IMR-90 (cell line): ENCODE measurements around the gene BTBD2. TPM values are rescaled to one million over a fixed set of nuclear protein-coding genes. Genes with fewer than 3 reads are reported as not detected.

Experiments
- ATAC-seq: fragments of 200-7000 bp; cut with Tn5 transposase; 2 replicates; pipeline ENCODE4 v1.9.1; 2020; ENCODE audit warnings: low read depth, mild to moderate bottlenecking, moderate library complexity
- BruUV-seq: library from RNA; stranded (reverse); fragments of 400-500 nt; replicated peaks from 2 replicates; lab custom pipeline; 2021; lab: Mats Ljungman, UMichigan
- CTCF ChIA-PET: fragments of 300-600 bp; formaldehyde crosslinking; extraction: SDS; loops from one replicate; lab custom pipeline; 2021; ENCODE audit warnings: antibody characterized with exemption; lab: Yijun Ruan, JAX
- POLR2A ChIA-PET: fragments of 300-600 bp; sonication (Branson Sonifier 250); formaldehyde crosslinking; loops from one replicate; lab custom pipeline; 2022; ENCODE audit warnings: antibody characterized with exemption; ENCODE audit not compliant: unreplicated experiment; lab: Charles Lee
- DNase-seq: peaks from one replicate; pipeline ENCODE4 v3.0.0; 2013
- H2AFZ ChIP-seq: replicated peaks from 2 replicates; pipeline ENCODE3; 2013; ENCODE audit warnings: low read length, mild to moderate bottlenecking; ENCODE audit not compliant: poor library complexity
- H2AK5ac ChIP-seq: 2 replicates; pipeline ENCODE4 v1.6.1; 2013; ENCODE audit warnings: low read depth, low read length, inconsistent platforms
- H2AK9ac ChIP-seq: replicated peaks from 2 replicates; pipeline ENCODE3; 2013; ENCODE audit warnings: mild to moderate bottlenecking, low read depth, low read length, moderate library complexity; ENCODE audit not compliant: poor library complexity
- H2BK120ac ChIP-seq: 2 replicates; pipeline ENCODE4 v1.6.1; 2013; ENCODE audit warnings: low read depth, low read length, inconsistent platforms
- H2BK15ac ChIP-seq: 3 replicates; pipeline ENCODE4 v1.6.1; 2013; ENCODE audit warnings: low read depth, low read length, inconsistent platforms
- H2BK20ac ChIP-seq: 2 replicates; pipeline ENCODE4 v1.6.1; 2013; ENCODE audit warnings: low read depth, mild to moderate bottlenecking, inconsistent platforms, low read length, moderate library complexity
- H2BK5ac ChIP-seq: 2 replicates; pipeline ENCODE4 v1.6.1; 2013; ENCODE audit warnings: mild to moderate bottlenecking, low read depth, low read length, inconsistent platforms; ENCODE audit not compliant: poor library complexity, severe bottlenecking
- H3K14ac ChIP-seq: replicated peaks from 2 replicates; pipeline ENCODE4 v1.6.1; 2013; ENCODE audit warnings: low read depth, low read length, inconsistent platforms
- H3K18ac ChIP-seq: 2 replicates; pipeline ENCODE4 v1.6.1; 2013; ENCODE audit warnings: low read depth, low read length, control low read depth
- H3K23ac ChIP-seq: 2 replicates; pipeline ENCODE4 v1.6.1; 2013; ENCODE audit warnings: low read depth, low read length, inconsistent platforms
- H3K27ac ChIP-seq: 2 replicates; pipeline ENCODE4 v1.5.1; 2013; ENCODE audit warnings: mild to moderate bottlenecking, control low read depth, low read length; ENCODE audit not compliant: insufficient read depth
- H3K27me3 ChIP-seq: 2 replicates; pipeline ENCODE4 v1.6.1; 2013; ENCODE audit warnings: low read length; ENCODE audit not compliant: control insufficient read depth, insufficient read depth
- H3K36me3 ChIP-seq: 2 replicates; pipeline ENCODE4 v1.6.1; 2013; ENCODE audit warnings: low read length, mixed read lengths; ENCODE audit not compliant: control insufficient read depth, insufficient read depth
- H3K4ac ChIP-seq: 2 replicates; pipeline ENCODE4 v1.6.1; 2013; ENCODE audit warnings: low read depth, low read length, inconsistent platforms
- H3K4me1 ChIP-seq: 2 replicates; pipeline ENCODE4 v1.6.1; 2013; ENCODE audit warnings: low read length, mixed read lengths; ENCODE audit not compliant: control insufficient read depth, insufficient read depth
- H3K4me2 ChIP-seq: 2 replicates; pipeline ENCODE4 v1.6.1; 2013; ENCODE audit warnings: low read depth, mild to moderate bottlenecking, control low read depth, low read length, moderate library complexity
- H3K4me3 ChIP-seq: 2 replicates; pipeline ENCODE4 v1.5.1; 2013; ENCODE audit warnings: low read depth, mild to moderate bottlenecking, control low read depth, low read length, moderate library complexity; ENCODE audit not compliant: insufficient read depth
- H3K56ac ChIP-seq: 2 replicates; pipeline ENCODE4 v1.6.1; 2013; ENCODE audit warnings: low read length, inconsistent platforms; ENCODE audit not compliant: insufficient read depth; ENCODE audit errors: extremely low read depth
- H3K79me1 ChIP-seq, 2 experiments: 2 replicates each; pipeline ENCODE4 v1.6.1; 2013; ENCODE audit warnings: low read length in 2 of 2, inconsistent platforms in 1 of 2, low read depth in 1 of 2
- H3K9ac ChIP-seq: 2 replicates; pipeline ENCODE4 v1.6.1; 2013; ENCODE audit warnings: low read depth, low read length, control low read depth
- H3K9me1 ChIP-seq: 2 replicates; pipeline ENCODE4 v1.6.1; 2013; ENCODE audit warnings: low read length, inconsistent platforms; ENCODE audit not compliant: insufficient read depth
- H3K9me3 ChIP-seq: 2 replicates; pipeline ENCODE4 v1.6.1; 2013; ENCODE audit warnings: low read length; ENCODE audit not compliant: control insufficient read depth, insufficient read depth
- H4K20me1 ChIP-seq: 2 replicates; pipeline ENCODE4 v1.6.1; 2013; ENCODE audit warnings: low read length, inconsistent platforms; ENCODE audit not compliant: insufficient read depth
- H4K5ac ChIP-seq: 2 replicates; pipeline ENCODE4 v1.6.1; 2013; ENCODE audit warnings: mild to moderate bottlenecking, low read depth, low read length, control low read depth
- H4K8ac ChIP-seq, 2 experiments: 2 replicates each; pipeline ENCODE4 v1.6.1; 2013; ENCODE audit warnings: low read depth in 2 of 2, low read length in 2 of 2, control low read depth in 1 of 2, inconsistent platforms in 1 of 2
- H4K91ac ChIP-seq: 2 replicates; pipeline ENCODE4 v1.6.1; 2013; ENCODE audit warnings: low read depth, low read length, inconsistent platforms; ENCODE audit not compliant: insufficient read depth
- BHLHE40 ChIP-seq: fragments of 150-350 bp; IDR thresholded peaks from 2 replicates; pipeline ENCODE4 v1.6.1; 2016; ENCODE audit warnings: mild to moderate bottlenecking, low read depth, low read length
- CEBPB ChIP-seq: IDR thresholded peaks from 2 replicates; pipeline ENCODE4 v1.6.1; 2012; ENCODE audit warnings: low read depth, low read length, improper control_type of control experiment
- CHD1 ChIP-seq: IDR thresholded peaks from 2 replicates; pipeline ENCODE4 v1.6.1; 2012; ENCODE audit warnings: low read depth, low read length, improper control_type of control experiment
- CTCF ChIP-seq: conservative IDR thresholded peaks from 2 replicates; pipeline ENCODE4 v1.5.1; 2012; ENCODE audit warnings: mild to moderate bottlenecking, low read depth, low read length, improper control_type of control experiment
- ELK1 ChIP-seq: fragments of 150-350 bp; IDR thresholded peaks from 2 replicates; pipeline ENCODE4 v1.6.1; 2016; ENCODE audit warnings: low read depth, mild to moderate bottlenecking, low read length, moderate library complexity, borderline replicate concordance
- MAFK ChIP-seq: IDR thresholded peaks from 2 replicates; pipeline ENCODE4 v1.6.1; 2012; ENCODE audit warnings: low read depth, low read length, improper control_type of control experiment
- MAZ ChIP-seq: IDR thresholded peaks from 2 replicates; pipeline ENCODE4 v1.6.1; 2012; ENCODE audit warnings: low read depth, mild to moderate bottlenecking, low read length, improper control_type of control experiment, moderate library complexity, borderline replicate concordance
- MXI1 ChIP-seq: IDR thresholded peaks from 2 replicates; pipeline ENCODE4 v1.6.1; 2012; ENCODE audit warnings: low read depth, mild to moderate bottlenecking, low read length, moderate library complexity, borderline replicate concordance
- NFE2L2 ChIP-seq: fragments of 150-350 bp; IDR thresholded peaks from 2 replicates; pipeline ENCODE4 v1.6.1; 2016; ENCODE audit warnings: low read depth, mild to moderate bottlenecking, low read length
- POLR2A ChIP-seq: IDR thresholded peaks from 2 replicates; pipeline ENCODE4 v1.6.1; 2012; ENCODE audit warnings: mild to moderate bottlenecking, low read depth, low read length
- RAD21 ChIP-seq: IDR thresholded peaks from 2 replicates; pipeline ENCODE4 v1.6.1; 2012; ENCODE audit warnings: low read length, improper control_type of control experiment
- RFX5 ChIP-seq: IDR thresholded peaks from 2 replicates; pipeline ENCODE4 v1.8.0; 2012; ENCODE audit warnings: low read depth, mild to moderate bottlenecking, low read length, moderate library complexity
- USF2 ChIP-seq: fragments of 150-350 bp; IDR thresholded peaks from 2 replicates; pipeline ENCODE4 v1.6.1; 2017; ENCODE audit warnings: mild to moderate bottlenecking, antibody characterized with exemption, low read length, low read depth
- WGBS, 2 experiments: methylation state at CpG; one replicate each; pipeline versions ENCODE4 v1.1.5 to v1.1.7; 2013; ENCODE audit warnings: missing lambda C conversion rate in 2 of 2; ENCODE audit not compliant: insufficient read length in 1 of 2; ENCODE audit errors: extremely low coverage in 2 of 2; 5-methylcytosine and 5-hydroxymethylcytosine counted together
- dilution Hi-C: fragments of 300-500 bp; cut with HindIII; formaldehyde crosslinking; loops from one replicate; pipeline ENCODE4 v1.14.3; 2018; ENCODE audit warnings: low sequenced_read_pairs; ENCODE audit not compliant: unreplicated experiment
- in situ Hi-C: fragments of 300-500 bp; cut with MboI; formaldehyde crosslinking; loops from 3 replicates; pipeline ENCODE4 v1.14.3; 2019; ENCODE audit warnings: low sequenced_read_pairs, inconsistent platforms, mixed read lengths
- intact Hi-C: fragments of 100-400 bp; cut with micrococcal nuclease; formaldehyde crosslinking; loops from 2 replicates; pipeline ENCODE4 v1.10.0; 2022
- polyA plus RNA-seq, 3 experiments: library from polyadenylated mRNA; depleted of rRNA; stranded (reverse); fragments of >200 nt; gene quantifications; 2 replicates each; pipeline ENCODE4 v1.2.3, GENCODE V29; 2012; ENCODE audit warnings: low replicate concordance in 1 of 3
- total RNA-seq: library from RNA; depleted of rRNA; stranded (reverse); fragments of >200 nt; gene quantifications from 2 replicates; pipeline ENCODE4 v1.2.3, GENCODE V29; 2012

BTBD2 gene
- total and polyA plus RNA-seq, 2 of the 4 experiments (the other 2 are of a cell fraction), result 24.4 to 65.7 TPM

- peaks cover 7% of the 10 kb centered on the region; the same call in 1 of the 2 replicates for H3K36me3 ChIP-seq
- no peak overlapping the region for H2BK15ac ChIP-seq
- ChIA-PET CTCF (no interaction called here), POLR2A (no interaction called here)
- no peak overlapping the region for H3K4me2 ChIP-seq
- H3K79me1 ChIP-seq, result peaks cover 0 to 61% of the 10 kb centered on the region in 2 experiments; a peak in 2 of 4 replicates
- H2AK9ac ChIP-seq, result no peak overlapping the region
- H3K14ac ChIP-seq, result no peak overlapping the region
- H2BK120ac ChIP-seq, result no peak overlapping the region
- no peak overlapping the region for H2BK20ac ChIP-seq
- ATAC-seq, result no peak
- BruUV-seq, result no TSS peak
- no peak overlapping the region for H3K23ac ChIP-seq
- no peak overlapping the region for H4K5ac ChIP-seq
- H3K4me1 ChIP-seq, result peaks cover 8% of the 10 kb centered on the region
- dilution Hi-C loops, result no loop called here
- H3K4ac ChIP-seq, result no peak overlapping the region
- H3K27ac ChIP-seq, result no peak overlapping the region
- no peaks in the 10 kb centered on the region for H3K27me3 ChIP-seq
- no peaks in the 10 kb centered on the region for H3K9me1 ChIP-seq
- no peak overlapping the region for H3K18ac ChIP-seq
- in situ Hi-C loops, result no loop called here
- H3K9me3 ChIP-seq, result no peaks in the 10 kb centered on the region
- H2BK5ac ChIP-seq, result no peak overlapping the region
- H2AFZ ChIP-seq, result no peak overlapping the region
- no peak overlapping the region for H4K91ac ChIP-seq
- no peak overlapping the region for H3K56ac ChIP-seq
- no peak overlapping the region for H4K8ac ChIP-seq
- H2AK5ac ChIP-seq, result no peak overlapping the region
- intact Hi-C loops, result no loop called here
- H3K9ac ChIP-seq, result no peak overlapping the region
- peaks cover 74% of the 10 kb centered on the region for H4K20me1 ChIP-seq
- TF ChIP-seq MXI1 (no peak), BHLHE40 (no peak), USF2 (no peak), CTCF (no peak), RAD21 (no peak), RFX5 (no peak), MAZ (no peak), CHD1 (no peak), NFE2L2 (no peak), MAFK (no peak), CEBPB (no peak), POLR2A (no peak), ELK1 (no peak)
- WGBS, 2 experiments, result 96% methylated on average over 13 of the region's 30 CpGs; no CpG with 5 or more reads in 1 of the 2 experiments
- DNase-seq, result no peak
- H3K4me3 ChIP-seq, result no peak overlapping the region
Measured at GRCh38 chr19:1944916-1945561, 70.5 kb downstream of the BTBD2 start.
